GM15510 (cell line): ENCODE data around the gene TENM3.

Experiments
- POLR2A ChIP-seq: IDR thresholded peaks from 3 replicates; pipeline ENCODE4 v1.6.1; 2011; ENCODE audit warnings: borderline replicate concordance; ENCODE audit not compliant: insufficient read length; ENCODE audit errors: extremely low read depth

TENM3 gene

DNA sequence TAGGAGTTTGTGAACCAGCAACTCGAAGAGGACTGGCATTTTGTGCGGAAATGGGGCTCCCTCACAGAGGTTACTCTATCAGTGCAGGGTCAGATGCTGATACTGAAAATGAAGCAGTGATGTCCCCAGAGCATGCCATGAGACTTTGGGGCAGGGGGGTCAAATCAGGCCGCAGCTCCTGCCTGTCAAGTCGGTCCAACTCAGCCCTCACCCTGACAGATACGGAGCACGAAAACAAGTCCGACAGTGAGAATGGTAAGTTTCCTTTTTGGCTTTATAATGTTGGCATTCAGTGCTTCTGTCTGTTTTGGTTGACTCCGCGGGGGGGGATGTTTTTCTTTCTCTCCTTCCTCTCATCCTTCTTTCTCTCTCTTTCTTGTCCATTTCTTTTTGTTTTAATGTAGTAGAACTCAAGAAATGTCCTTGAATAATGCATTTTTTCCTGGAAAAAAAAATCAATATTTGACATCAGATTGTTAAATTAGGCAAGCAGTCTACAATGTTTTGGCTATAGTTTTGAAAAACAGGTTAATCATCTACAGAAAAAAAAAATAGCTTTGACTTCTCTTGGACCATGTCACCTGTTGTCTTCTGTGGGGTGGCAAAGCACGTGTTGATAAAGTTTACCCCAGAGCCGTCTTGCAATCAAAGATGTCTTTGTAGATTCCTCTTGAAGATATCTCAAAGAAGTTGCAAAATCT, 103.6 kb downstream of the TENM3 start:
- TF ChIP-seq POLR2A, result no peak

DNA sequence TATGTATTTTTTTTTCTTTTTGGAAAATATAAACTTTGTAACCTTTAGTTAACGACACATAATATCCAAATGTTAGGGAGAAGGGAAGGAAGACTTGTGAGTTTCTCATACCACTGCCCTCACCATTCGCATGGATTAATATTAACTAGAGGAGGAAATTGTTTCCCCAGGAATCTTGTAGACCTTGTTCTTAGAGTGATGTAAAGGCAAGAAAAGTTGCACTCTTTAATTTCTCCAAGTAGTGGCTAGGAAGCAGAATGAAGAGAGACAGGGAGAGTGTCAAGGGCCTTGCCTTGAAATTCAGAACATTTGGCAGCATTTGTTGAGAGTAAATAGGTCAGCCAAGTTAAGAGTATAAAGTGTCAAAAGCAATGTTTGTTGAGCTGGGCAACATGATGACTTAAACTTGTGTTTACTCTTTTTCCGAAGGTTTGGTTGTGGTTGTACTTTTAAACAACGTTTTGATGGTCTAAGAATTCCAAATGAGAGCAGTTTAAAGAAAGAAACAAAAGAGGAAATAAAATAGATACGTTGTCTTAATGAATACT, 105.7 kb downstream of the TENM3 start:
- no peak for TF ChIP-seq POLR2A

DNA sequence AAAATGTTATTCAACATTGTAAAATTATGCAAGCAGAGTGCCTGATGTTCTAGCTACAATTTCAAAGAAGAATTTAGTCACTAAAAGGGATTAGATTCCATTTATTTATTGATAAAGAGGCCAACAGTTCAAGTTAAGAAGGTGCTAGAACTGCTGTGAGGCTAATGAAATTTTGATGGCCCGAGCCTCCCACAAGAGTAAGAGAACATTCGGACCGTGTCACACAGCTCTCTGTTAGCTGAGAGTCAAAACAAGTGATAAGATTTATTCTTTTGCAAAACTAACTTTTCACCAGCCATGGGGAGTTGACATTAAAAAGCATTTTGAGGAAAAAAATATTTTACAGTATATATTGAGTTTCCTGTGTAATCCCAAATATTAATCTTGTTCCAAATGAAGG, 106.8 kb downstream of the TENM3 start:
- TF ChIP-seq POLR2A, result no peak

DNA sequence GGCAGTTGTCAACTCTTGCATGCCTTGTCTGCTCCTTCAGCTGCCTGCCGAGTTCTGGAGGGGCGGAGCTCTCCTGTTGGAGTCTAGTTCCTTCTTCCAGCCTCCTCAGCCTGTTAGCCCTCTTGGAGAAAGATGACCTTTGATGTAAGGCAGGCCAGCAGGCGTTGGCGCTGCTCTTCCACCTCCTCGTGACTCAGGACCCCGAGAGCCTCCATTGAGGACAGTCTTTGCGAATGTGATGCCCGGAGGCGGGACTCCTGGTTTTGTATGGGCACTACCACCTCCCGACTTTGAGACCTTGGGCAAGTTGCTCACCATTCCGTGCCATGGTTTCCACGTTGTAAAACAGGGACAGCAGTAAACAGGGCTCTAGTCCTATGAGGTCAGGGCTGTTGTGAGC, 108.3 kb downstream of the TENM3 start:
- no peak for TF ChIP-seq POLR2A

DNA sequence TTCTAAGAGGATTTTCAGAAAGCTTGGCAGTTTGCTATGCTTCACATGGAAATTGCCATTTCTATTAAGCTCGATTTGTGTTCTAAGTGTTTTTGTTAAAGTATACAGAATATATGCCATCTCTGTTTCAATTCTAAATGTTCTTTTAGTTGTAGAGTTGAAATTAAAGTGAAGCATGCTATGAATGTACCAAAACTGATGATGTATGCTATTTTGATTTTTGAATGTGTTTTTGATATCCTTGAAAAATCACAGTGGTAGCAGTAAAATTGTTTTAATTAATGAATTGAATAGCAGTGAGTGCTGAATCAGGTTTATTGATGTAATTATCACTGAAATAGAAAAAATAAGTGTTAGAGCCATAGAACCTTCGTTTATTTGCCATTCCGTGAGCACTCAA, 110.9 kb downstream of the TENM3 start:
- TF ChIP-seq POLR2A, result no peak

DNA sequence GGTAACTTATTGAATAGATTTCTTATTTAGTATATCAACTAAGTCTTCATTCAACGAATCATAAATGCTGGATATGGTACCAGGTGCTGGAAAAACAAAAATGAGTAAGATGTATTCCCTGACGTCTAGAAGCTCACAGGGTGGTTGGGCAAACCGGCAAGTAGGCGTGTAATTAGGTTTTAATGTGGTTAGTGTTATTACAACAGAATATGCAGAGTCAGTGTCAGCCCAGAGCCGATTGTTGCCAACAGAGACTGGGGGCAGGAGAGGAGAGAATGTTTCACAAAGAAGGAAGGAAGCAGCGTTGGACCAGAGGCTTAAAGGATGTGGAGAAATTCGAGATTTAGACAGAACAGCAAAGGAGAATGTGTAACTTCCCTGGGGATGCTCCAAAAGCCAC, 111.7 kb downstream of the TENM3 start:
- TF ChIP-seq POLR2A, result no peak

DNA sequence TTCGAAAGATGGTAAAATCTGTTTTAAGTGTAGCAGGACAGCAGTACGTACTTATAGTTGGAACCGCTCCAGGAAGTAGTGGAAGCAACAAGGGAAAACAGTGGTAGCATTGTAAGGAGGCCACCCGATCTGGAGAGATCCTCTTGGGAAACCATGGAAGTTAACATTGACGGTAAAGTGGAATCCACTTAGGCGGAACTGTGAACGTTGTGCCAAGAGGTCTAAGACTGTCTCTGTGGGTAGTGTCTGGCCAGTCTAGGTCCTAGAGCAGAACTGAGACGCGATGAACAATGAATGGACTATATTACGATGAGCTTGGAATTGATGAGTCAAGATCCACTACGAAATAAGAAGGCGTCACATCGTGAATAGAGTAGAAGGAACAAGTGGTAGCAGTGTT, 124.0 kb downstream of the TENM3 start:
- no peak for TF ChIP-seq POLR2A

DNA sequence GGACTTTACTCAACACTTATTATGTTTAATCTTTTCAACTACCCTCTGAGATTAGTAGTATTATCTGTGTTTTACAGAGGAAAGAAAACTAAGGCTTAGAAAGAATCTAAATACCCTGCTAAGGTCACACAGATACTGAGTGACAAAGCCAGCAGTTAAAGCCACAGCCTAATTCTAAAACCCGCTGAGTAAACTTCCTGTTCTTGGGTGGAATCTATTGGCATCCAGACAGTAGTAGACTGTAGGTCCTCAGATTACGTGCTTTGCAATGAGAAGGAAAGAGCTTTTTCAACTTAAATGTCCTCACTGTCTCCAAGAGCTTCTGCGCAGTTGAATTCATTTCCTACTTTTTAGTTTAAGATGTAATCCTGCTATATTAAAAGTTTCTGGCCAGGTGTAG, 126.0 kb downstream of the TENM3 start:
- TF ChIP-seq POLR2A, result no peak

DNA sequence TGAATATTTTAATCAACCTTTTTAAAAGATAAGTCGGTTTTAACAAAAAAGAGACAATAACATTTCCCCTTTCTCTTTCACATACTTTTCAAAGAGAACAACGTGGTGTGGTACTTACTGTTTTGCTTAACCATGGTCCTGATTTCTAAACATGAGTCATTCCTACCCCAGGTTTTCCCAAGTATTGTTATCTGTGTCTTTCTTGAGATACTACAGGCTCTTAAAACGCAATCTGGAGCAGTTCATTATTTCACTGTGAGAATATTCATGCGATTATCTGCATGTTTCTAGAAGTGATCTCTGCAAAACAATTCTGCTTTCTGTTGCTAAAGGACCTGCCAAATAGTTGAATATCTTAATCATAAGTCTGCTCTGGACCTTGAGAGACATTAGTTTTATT, 127.3 kb downstream of the TENM3 start:
- TF ChIP-seq POLR2A, result no peak

DNA sequence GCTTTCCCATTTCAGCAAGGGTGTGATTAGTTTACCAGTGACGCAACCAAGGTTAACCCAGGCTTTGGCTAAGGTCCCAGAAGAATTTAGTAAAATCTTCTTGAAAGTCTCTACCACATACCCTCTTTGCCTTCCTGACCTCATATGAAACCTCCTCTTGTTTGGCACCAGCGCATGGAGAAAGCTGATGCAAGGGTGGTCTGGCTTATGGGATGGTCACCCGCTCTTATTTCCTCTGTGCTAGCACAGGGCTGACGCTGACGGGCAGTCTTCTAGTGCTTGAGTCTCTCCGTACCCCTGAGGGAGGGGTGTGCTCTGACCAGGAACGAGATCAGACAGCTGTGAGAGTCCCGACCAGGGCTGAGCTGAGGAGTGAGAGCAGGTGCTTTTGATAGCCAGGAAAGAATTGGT, 137.6 kb downstream of the TENM3 start:
- TF ChIP-seq POLR2A, result no peak

DNA sequence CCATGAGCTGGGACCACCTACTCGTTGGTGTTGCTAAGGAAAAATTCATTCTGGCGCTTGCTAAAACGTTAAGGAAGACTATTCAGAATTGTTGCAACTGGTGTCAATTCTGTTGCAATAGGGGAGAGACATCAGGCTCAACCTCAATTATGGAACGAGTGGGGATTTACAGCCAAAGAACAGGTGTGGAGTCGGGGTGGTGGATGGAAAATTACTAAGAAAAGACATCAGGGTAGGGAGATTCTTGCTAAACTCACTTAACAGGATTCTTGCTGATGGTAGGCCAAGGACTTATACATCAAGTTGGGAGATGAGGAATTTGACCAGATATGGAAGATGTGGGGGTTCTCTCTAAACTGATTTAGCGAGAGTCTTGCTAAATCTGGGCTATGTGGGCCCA, 139.7 kb downstream of the TENM3 start:
- no peak for TF ChIP-seq POLR2A

DNA sequence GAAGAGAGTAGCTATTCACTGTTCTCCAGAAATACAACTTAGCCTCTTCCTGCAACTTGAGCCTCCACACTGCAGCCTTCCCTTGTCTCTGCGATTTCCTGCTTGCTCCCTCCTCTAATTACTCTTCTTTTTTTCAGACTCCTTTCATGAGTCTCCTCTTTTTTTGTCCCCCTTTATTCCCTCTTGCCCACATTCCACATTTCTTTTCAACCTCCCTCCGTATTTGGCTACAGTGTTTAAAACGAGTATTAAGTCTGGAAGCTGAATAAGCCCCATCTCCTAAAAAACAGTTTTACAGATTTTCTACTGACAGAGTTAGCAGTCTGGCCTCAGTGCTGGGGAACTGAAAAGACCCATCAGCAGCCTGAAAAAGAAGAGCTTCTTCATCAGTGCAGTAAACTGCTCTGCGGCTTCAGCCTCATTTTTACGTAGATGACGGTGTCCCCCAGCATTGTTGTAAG, 141.5 kb downstream of the TENM3 start:
- no peak for TF ChIP-seq POLR2A

DNA sequence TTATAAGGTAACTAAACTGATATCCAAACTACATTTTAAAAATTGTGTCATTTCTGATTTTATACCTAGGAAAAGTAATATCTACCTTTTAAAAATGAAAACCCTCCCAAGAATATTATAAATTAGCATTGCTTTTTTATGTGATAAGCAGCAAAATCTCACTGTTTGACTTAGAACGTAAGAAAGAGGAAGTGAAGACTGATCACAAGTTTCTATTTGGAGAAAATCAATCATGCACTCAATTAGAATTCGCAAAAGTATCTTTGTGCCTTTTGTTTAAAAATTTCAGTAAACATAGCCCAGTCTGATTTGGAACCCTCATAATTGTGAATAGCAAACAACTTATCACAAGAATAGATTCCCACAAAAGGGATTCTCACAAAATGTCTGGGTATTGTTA, 142.7 kb downstream of the TENM3 start:
- no peak for TF ChIP-seq POLR2A

DNA sequence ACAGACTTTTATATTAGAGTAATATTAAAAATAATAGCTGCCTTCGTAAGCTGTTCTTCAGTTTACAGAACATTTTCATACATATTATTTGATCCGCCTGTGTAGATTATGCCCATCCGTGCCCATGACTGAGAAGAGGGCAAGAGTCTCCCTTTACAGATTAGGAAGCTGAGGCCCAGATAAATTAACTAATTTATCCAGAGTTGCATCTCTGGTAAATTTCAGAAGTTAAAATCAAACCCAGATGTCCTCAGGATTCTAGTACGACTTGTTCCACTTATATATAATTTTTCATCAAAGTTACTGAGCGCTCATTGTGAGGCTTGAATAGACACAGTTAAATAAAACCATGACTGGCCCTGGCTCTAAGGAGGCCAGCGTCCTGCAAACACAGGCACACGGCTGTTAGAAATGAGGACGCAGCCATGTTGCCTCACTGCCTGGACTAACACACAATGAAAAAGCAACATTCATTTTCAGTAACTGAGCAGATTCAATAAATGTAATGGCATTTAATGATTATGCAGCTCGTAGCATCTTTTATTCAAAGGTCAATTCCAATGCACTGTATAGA, 148.0 kb downstream of the TENM3 start:
- no peak for TF ChIP-seq POLR2A

DNA sequence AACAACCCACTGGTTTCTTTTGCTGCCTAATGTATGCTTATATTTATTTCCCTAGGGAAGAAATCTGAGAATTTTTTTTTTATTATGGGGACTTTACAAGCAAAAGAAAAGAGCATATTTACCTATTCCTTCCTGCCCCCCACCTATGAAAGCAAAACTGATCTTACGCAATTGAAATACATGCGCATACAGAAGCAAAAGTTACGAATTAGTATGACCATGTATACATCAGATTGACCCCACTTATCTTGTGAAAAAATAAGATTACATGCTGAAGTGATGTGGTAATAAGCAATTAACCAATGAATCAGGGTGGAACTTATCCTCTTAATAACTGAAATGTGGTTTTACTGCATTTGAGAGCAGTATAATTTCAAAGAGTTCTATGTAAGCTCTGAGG, 151.0 kb downstream of the TENM3 start:
- TF ChIP-seq POLR2A, result no peak

DNA sequence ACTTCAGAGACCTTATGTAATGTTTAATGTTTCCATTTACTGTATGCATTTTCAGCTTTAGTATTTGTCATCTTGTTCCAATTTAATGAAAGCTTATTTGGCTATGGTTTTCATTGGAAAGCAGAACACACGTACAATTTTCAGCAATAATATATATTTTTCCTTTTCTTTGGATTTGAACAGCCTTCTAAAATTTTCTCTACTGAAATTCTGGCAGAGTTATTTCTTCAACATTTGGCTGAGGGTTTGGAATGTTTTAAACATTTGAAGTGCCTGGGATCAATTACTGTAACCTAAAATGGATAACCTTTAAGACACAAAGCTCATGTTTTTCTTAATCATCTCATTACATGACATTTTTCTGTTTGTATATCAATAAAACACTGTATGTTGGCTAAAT, 156.9 kb downstream of the TENM3 start:
- no peak for TF ChIP-seq POLR2A

DNA sequence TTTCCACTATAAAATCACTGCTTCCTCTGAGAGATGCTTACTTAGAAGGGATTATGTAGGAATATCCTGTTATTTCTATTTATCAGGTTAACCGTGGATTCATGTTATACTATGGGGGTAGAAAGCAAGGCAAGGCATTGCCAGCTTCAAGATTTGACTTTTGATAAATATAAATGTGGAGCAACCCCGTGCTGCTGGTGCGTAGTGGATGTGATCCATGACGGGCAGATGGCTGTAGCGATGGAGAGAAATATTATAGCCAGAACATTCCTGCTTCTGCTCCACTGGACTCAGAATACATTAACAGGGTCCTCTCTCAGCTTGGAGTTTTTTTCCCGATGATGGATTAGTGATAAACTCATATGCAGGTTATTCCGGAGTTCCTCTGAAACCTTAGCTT, 157.6 kb downstream of the TENM3 start:
- TF ChIP-seq POLR2A, result no peak

DNA sequence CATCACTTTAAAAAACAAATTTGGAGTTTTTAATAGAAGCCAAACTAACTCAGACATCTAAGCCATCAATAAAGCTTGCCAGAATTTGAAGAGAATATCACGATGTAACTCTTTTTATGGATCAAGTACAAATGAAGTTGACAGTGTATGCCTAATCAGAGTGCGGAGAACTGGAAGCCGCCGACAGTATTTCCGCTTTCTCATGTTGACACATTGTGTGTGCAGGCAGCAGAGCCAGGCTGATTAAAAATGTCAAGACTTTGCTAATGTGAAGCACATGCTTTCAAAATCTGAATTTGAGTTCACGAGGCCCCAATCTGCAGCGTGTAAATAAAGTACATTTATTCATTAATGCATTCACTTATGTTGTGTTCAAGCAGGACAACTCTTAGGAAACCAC, 161.2 kb downstream of the TENM3 start:
- no peak for TF ChIP-seq POLR2A

DNA sequence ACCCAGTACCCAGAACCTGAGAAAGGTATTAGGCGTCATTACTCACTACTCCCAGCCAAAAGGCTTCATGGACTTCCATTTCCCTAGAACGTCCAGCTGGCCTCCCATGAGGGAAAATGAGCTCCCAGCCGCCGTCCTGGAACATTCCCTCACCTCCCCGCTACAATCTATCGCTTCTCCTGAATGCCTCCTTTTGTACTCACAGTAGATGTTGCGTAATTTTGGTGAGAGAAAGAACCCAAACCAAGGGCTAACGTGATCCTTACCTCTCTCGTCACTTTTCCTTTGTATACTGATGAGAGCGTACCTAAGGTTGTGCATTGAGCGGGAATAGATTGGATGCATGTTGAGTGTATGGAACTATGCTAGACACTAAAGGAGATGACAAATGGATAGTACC, 161.9 kb downstream of the TENM3 start:
- TF ChIP-seq POLR2A, result no peak
